Mucosa of stomach (tissue), 1 donor: Measurements from ENCODE around the gene GMEB2.
"Not testable (repeated sequence)": the region's sequence is repeated elsewhere in the genome, so short reads cannot be mapped to it uniquely, and the experiment has no call there.

Source experiments
- H3K27me3 ChIP-seq: one replicate; pipeline ENCODE4 v1.7.0; 2013; ENCODE audit warnings: mild to moderate bottlenecking, low read length; ENCODE audit not compliant: control insufficient read depth, insufficient read depth
- H3K36me3 ChIP-seq: one replicate; pipeline ENCODE4 v1.7.0; 2013; ENCODE audit warnings: low read length; ENCODE audit not compliant: control insufficient read depth, insufficient read depth
- H3K4me1 ChIP-seq: one replicate; pipeline ENCODE4 v1.7.0; 2013; ENCODE audit warnings: mild to moderate bottlenecking, low read length; ENCODE audit not compliant: control insufficient read depth, insufficient read depth
- H3K4me3 ChIP-seq: one replicate; pipeline ENCODE4 v1.7.0; 2013; ENCODE audit warnings: low read length
- H3K9ac ChIP-seq: one replicate; pipeline ENCODE4 v1.7.0; 2013; ENCODE audit warnings: mild to moderate bottlenecking, low read length, moderate library complexity
- H3K9me3 ChIP-seq: one replicate; pipeline ENCODE4 v1.7.0; 2013; ENCODE audit warnings: mild to moderate bottlenecking, low read length, moderate library complexity; ENCODE audit not compliant: control insufficient read depth
- donor health status: Pancreatic carcinoma.

Gene GMEB2

GRCh38 chr20:63663332-63664066 is 36.6 kb upstream of the GMEB2 start:
- peaks cover 5% of the 10 kb centered on the region for H3K36me3 ChIP-seq
- no peaks in the 10 kb centered on the region for H3K27me3 ChIP-seq

GRCh38 chr20:63662813-63663189 is 35.9 kb upstream of the GMEB2 start:
- H3K4me1 ChIP-seq, result peaks cover 10% of the 10 kb centered on the region
- H3K27me3 ChIP-seq, result no peaks in the 10 kb centered on the region
- peaks cover 5% of the 10 kb centered on the region for H3K36me3 ChIP-seq
- no peak overlapping the region for H3K4me3 ChIP-seq
- H3K9ac ChIP-seq, result no peak overlapping the region
- no peaks in the 10 kb centered on the region for H3K9me3 ChIP-seq

More at GRCh38 chr20:63663332-63664066, 36.6 kb upstream of the GMEB2 start:
- Histone ChIP-seq H3K4me1 (peaks cover 8% of the 10 kb centered on the region), H3K9ac (no peak overlapping the region), H3K9me3 (no peaks in the 10 kb centered on the region), H3K4me3 (no peak overlapping the region)

GRCh38 chr20:63661959-63662812 is 35.3 kb upstream of the GMEB2 start:
- H3K27me3 ChIP-seq, result no peaks in the 10 kb centered on the region
- no peaks in the 10 kb centered on the region for H3K9me3 ChIP-seq
- peaks cover 17% of the 10 kb centered on the region for H3K4me1 ChIP-seq
- H3K36me3 ChIP-seq, result peaks cover 5% of the 10 kb centered on the region
- no peak overlapping the region for H3K9ac ChIP-seq
- H3K4me3 ChIP-seq, result no peak overlapping the region

GRCh38 chr20:63661108-63661507 is 34.2 kb upstream of the GMEB2 start:
- Histone ChIP-seq H3K4me1 (peaks cover 17% of the 10 kb centered on the region), H3K36me3 (peaks cover 5% of the 10 kb centered on the region), H3K9ac (no peak overlapping the region)

GRCh38 chr20:63660622-63661021 is 33.7 kb upstream of the GMEB2 start:
- H3K9ac ChIP-seq, result no peak overlapping the region
- no peaks in the 10 kb centered on the region for H3K9me3 ChIP-seq
- H3K4me1 ChIP-seq, result peaks cover 17% of the 10 kb centered on the region
- no peak overlapping the region for H3K4me3 ChIP-seq
- peaks cover 5% of the 10 kb centered on the region for H3K36me3 ChIP-seq
- no peaks in the 10 kb centered on the region for H3K27me3 ChIP-seq

More at GRCh38 chr20:63661108-63661507, 34.2 kb upstream of the GMEB2 start:
- H3K9me3 ChIP-seq, result no peaks in the 10 kb centered on the region
- H3K4me3 ChIP-seq, result no peak overlapping the region
- H3K27me3 ChIP-seq, result no peaks in the 10 kb centered on the region

GRCh38 chr20:63660174-63660573 is 33.3 kb upstream of the GMEB2 start:
- not testable (repeated sequence) for H3K36me3 ChIP-seq, H3K4me3 ChIP-seq, H3K9ac ChIP-seq, H3K9me3 ChIP-seq, H3K27me3 ChIP-seq
- H3K4me1 ChIP-seq, result peaks cover 17% of the 10 kb centered on the region

- Histone ChIP-seq H3K9me3 (no peaks in the 10 kb centered on the region), H3K36me3 (no peaks in the 10 kb centered on the region), H3K4me1 (peaks cover 17% of the 10 kb centered on the region), H3K27me3 (peaks cover 7% of the 10 kb centered on the region), H3K9ac (peak overlapping the region; percentile 73), H3K4me3 (peak overlapping the region; percentile 57)
Measured at GRCh38 chr20:63659370-63659769, 32.5 kb upstream of the GMEB2 start.

- H3K4me3 ChIP-seq, result peak overlapping the region; percentile 57
- peak overlapping the region; percentile 73 for H3K9ac ChIP-seq
- peaks cover 17% of the 10 kb centered on the region for H3K4me1 ChIP-seq
- H3K9me3 ChIP-seq, result no peaks in the 10 kb centered on the region
- H3K36me3 ChIP-seq, result no peaks in the 10 kb centered on the region
- H3K27me3 ChIP-seq, result peaks cover 11% of the 10 kb centered on the region
Measured at GRCh38 chr20:63658749-63659187, 31.9 kb upstream of the GMEB2 start.

GRCh38 chr20:63657937-63658748 is 31.2 kb upstream of the GMEB2 start, which contains the start of gene RTEL1:
TSS of gene RTEL1 (plus strand) at chr20:63658312. CDS start at chr20:63659403, 1,091 bp downstream.
- peaks cover 17% of the 10 kb centered on the region for H3K4me1 ChIP-seq
- H3K9ac ChIP-seq, result peak within 1 kb of the TSS; percentile 73
- H3K4me3 ChIP-seq, result peak within 1 kb of the TSS; percentile 57
- H3K9me3 ChIP-seq, result no peaks in the 10 kb centered on the region
- peaks cover 14% of the 10 kb centered on the region for H3K27me3 ChIP-seq
- H3K36me3 ChIP-seq, result no peaks in the 10 kb centered on the region

- no peaks in the 10 kb centered on the region for H3K9me3 ChIP-seq
- no peaks in the 10 kb centered on the region for H3K36me3 ChIP-seq
- H3K9ac ChIP-seq, result peak overlapping the region; percentile 73
- H3K27me3 ChIP-seq, result peaks cover 14% of the 10 kb centered on the region
- peak overlapping the region; percentile 57 for H3K4me3 ChIP-seq
- peaks cover 17% of the 10 kb centered on the region for H3K4me1 ChIP-seq
Measured at GRCh38 chr20:63657260-63657936, 30.5 kb upstream of the GMEB2 start.

- H3K9me3 ChIP-seq, result no peaks in the 10 kb centered on the region
- H3K4me3 ChIP-seq, result no peak overlapping the region
- no peak overlapping the region for H3K9ac ChIP-seq
- peaks cover 23% of the 10 kb centered on the region for H3K27me3 ChIP-seq
- peaks cover 17% of the 10 kb centered on the region for H3K4me1 ChIP-seq
- no peaks in the 10 kb centered on the region for H3K36me3 ChIP-seq
Measured at GRCh38 chr20:63656451-63656850, 29.6 kb upstream of the GMEB2 start.
